Posterior vena cava (tissue), 2 donors: Measurements from ENCODE around the gene ITIH4. TPM values are rescaled to one million over a fixed set of nuclear protein-coding genes. Genes with fewer than 3 reads are reported as not detected.

Source experiments
- DNase-seq: peaks from one replicate; pipeline ENCODE4 v3.0.0-alpha.2; 2020; ENCODE audit warnings: low spot score
- intact Hi-C, 2 donors: fragments of 100-400 bp; cut with DNase I; formaldehyde crosslinking; loops; one replicate each; pipeline versions ENCODE4 v1.14.1 to v1.14.2; 2022 to 2023
- total RNA-seq, 2 donors: library from RNA; stranded (reverse); fragmentation: NEBNext Ultra II Directional; extraction: Animal tissue kit (Norgen Biotek cat#: 25700); gene quantifications; one replicate each; pipeline ENCODE4 v1.2.1, GENCODE V29; 2021
- donor health status: DM: yes; HTN: yes; CAD: no.
- donor health status: DM: yes; HTN: yes; CAD: no.

The ITIH4 gene
- total RNA-seq, 2 donors from 2014 or later = 19.1 to 28.8 TPM

GRCh38 chr3:52790741-52791140, 39.7 kb downstream of the ITIH4 start:
- intact Hi-C loops = no loop called here
- DNase-seq = no peak

GRCh38 chr3:52790337-52790736, 40.1 kb downstream of the ITIH4 start:
- peak; percentile 43 for DNase-seq

GRCh38 chr3:52789746-52790040, 40.8 kb downstream of the ITIH4 start:
- DNase-seq = peak; percentile 75
- intact Hi-C loops = no loop called here

More at GRCh38 chr3:52790337-52790736, 40.1 kb downstream of the ITIH4 start:
- intact Hi-C loops = no loop called here

- intact Hi-C loops = no loop called here
- DNase-seq = peak; percentile 12
Measured at GRCh38 chr3:52788890-52789745, 41.4 kb downstream of the ITIH4 start.

- DNase-seq = peak; percentile 87
- intact Hi-C loops = no loop called here
Measured at GRCh38 chr3:52787672-52788625, 42.5 kb downstream of the ITIH4 start.

GRCh38 chr3:52787246-52787645, 43.2 kb downstream of the ITIH4 start:
- DNase-seq = peak; percentile 68
- intact Hi-C loops = no loop called here

- DNase-seq = peak; percentile 58
- intact Hi-C loops = no loop called here
Measured at GRCh38 chr3:52786330-52787215, 43.9 kb downstream of the ITIH4 start.

GRCh38 chr3:52784931-52785590, 45.4 kb downstream of the ITIH4 start:
- intact Hi-C loops = no loop called here
- DNase-seq = peak; percentile 69

GRCh38 chr3:52784021-52784621, 46.4 kb downstream of the ITIH4 start:
- DNase-seq = peak; percentile 77
- intact Hi-C loops = no loop called here

GRCh38 chr3:52783211-52783555, 47.3 kb downstream of the ITIH4 start:
- intact Hi-C loops = no loop called here
- peak; percentile 24 for DNase-seq

GRCh38 chr3:52782412-52783210, 47.9 kb downstream of the ITIH4 start:
- peak; percentile 42 for DNase-seq
- intact Hi-C loops = no loop called here

- intact Hi-C loops = no loop called here
- DNase-seq = peak; percentile 57
Measured at GRCh38 chr3:52781741-52782140, 48.7 kb downstream of the ITIH4 start.

GRCh38 chr3:52779837-52780585, 50.5 kb downstream of the ITIH4 start:
- peak; percentile 54 for DNase-seq
- intact Hi-C loops = no loop called here

GRCh38 chr3:52779011-52779836, 51.2 kb downstream of the ITIH4 start:
- intact Hi-C loops = no loop called here
- peak; percentile 55 for DNase-seq

- intact Hi-C loops = no loop called here
- peak; percentile 49 for DNase-seq
Measured at GRCh38 chr3:52777959-52778805, 52.3 kb downstream of the ITIH4 start.
